ENCODE data around the gene DUSP16.

DNA sequence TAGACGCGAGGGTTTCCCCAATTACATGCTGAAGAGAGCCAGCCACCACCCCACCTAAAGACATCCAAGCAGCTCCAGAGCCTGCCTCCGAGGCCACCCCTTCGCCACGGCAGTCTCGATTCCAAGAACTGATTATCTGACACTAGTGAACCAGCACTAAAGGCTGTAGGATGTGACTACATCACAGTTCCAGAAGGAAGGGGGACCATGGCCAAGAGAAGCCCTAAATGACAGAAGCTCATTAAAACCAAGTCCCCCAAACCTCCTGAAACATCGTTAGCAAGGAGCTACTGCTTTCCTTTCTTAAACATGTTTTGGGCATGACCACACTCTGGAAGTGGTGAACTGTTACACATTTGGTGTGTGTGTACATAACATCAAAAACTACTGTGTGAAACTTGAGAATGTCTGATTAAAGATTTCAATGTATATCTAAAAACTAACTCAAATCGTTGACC is 88.2 kb downstream of the DUSP16 start:
- TF ChIP-seq POLR2A (IDR thresholded peaks at IDR 0.05; ENCODE audit: low read depth, low read length) (no peak), POLR2AphosphoS5 (IDR thresholded peaks at IDR 0.05; ENCODE audit: low read depth, low read length) (peak; percentile 3; the same call in 1 of the 2 replicates), TAF1 (IDR thresholded peaks at IDR 0.05; ENCODE audit: low read depth, low read length) (no peak), SPI1 (IDR thresholded peaks at IDR 0.05; ENCODE audit: low read depth, low read length) (no peak), PAX5 (IDR thresholded peaks at IDR 0.05; ENCODE audit: insufficient read depth, low read length, severe bottlenecking) (no peak)
